Measurements from ENCODE around the gene HS6ST2.

HS6ST2 gene

GRCh38 chrX:132853040-132853439 is 105.4 kb downstream of the HS6ST2 start:
- DNase-seq, result no peak

- peak in 3 of 56 donors; percentile 0 to 13 (median 1) for DNase-seq
Observed at GRCh38 chrX:132848296-132848970, 110.0 kb downstream of the HS6ST2 start.

- no peak for DNase-seq
Observed at GRCh38 chrX:132843363-132843762, 115.1 kb downstream of the HS6ST2 start.

GRCh38 chrX:132842460-132843238 is 115.8 kb downstream of the HS6ST2 start:
- DNase-seq, result no peak

- DNase-seq, result peak in 5 of 56 donors; percentile 0 to 1 (median 0)
Observed at GRCh38 chrX:132837967-132838366, 120.5 kb downstream of the HS6ST2 start.

GRCh38 chrX:132837126-132837525 is 121.3 kb downstream of the HS6ST2 start:
- no peak for DNase-seq

GRCh38 chrX:132836471-132836870 is 122.0 kb downstream of the HS6ST2 start:
- no peak for DNase-seq

GRCh38 chrX:132834741-132835140 is 123.7 kb downstream of the HS6ST2 start:
- DNase-seq, result no peak

- no peak for DNase-seq
Observed at GRCh38 chrX:132834109-132834508, 124.3 kb downstream of the HS6ST2 start.

- no peak for DNase-seq
Observed at GRCh38 chrX:132833373-132833772, 125.1 kb downstream of the HS6ST2 start.

- DNase-seq, result no peak
Observed at GRCh38 chrX:132831336-132831973, 127.0 kb downstream of the HS6ST2 start.

GRCh38 chrX:132822634-132823012 is 135.8 kb downstream of the HS6ST2 start:
- no peak for DNase-seq

GRCh38 chrX:132821974-132822633 is 136.3 kb downstream of the HS6ST2 start:
- no peak for DNase-seq

GRCh38 chrX:132820675-132821074 is 137.8 kb downstream of the HS6ST2 start:
- no peak for DNase-seq

GRCh38 chrX:132819711-132820264 is 138.6 kb downstream of the HS6ST2 start:
- DNase-seq, result no peak

- DNase-seq, result no peak
Observed at GRCh38 chrX:132818638-132819037, 139.8 kb downstream of the HS6ST2 start.

GRCh38 chrX:132815643-132816042 is 142.8 kb downstream of the HS6ST2 start:
- no peak for DNase-seq

GRCh38 chrX:132810964-132811712 is 147.3 kb downstream of the HS6ST2 start:
- DNase-seq, result no peak

GRCh38 chrX:132810488-132810887 is 147.9 kb downstream of the HS6ST2 start:
- no peak for DNase-seq

- DNase-seq, result no peak
Observed at GRCh38 chrX:132809581-132809980, 148.8 kb downstream of the HS6ST2 start.

Measured in amygdala (tissue), 56 donors.